IgD-negative memory B cell (primary cell): ENCODE results near the gene SAP25. TPM values are rescaled to one million over a fixed set of nuclear protein-coding genes. Genes with fewer than 3 reads are reported as not detected.
"Not testable (repeated sequence)": the region's sequence is repeated elsewhere in the genome, so short reads cannot be mapped to it uniquely, and the experiment has no call there.

Source experiments
- H3K27ac Mint-ChIP-seq, 3 donors: one replicate each; pipeline ENCODE4 v1.8.0; 2020 to 2022; ENCODE audit warnings: mild to moderate bottlenecking in 3 of 3, mixed read lengths in 3 of 3, moderate library complexity in 1 of 3
- H3K27me3 Mint-ChIP-seq: one replicate; pipeline ENCODE4 v1.8.0; 2021; ENCODE audit warnings: mixed read lengths
- H3K36me3 Mint-ChIP-seq: one replicate; pipeline ENCODE4 v1.8.0; 2020; ENCODE audit warnings: mild to moderate bottlenecking, mixed read lengths
- H3K4me1 Mint-ChIP-seq, 3 donors: one replicate each; pipeline ENCODE4 v1.8.0; 2020 to 2022; ENCODE audit warnings: mixed read lengths in 3 of 3, mild to moderate bottlenecking in 1 of 3
- H3K4me3 Mint-ChIP-seq, 4 donors: one replicate each; pipeline ENCODE4 v1.8.0; 2020 to 2022; ENCODE audit warnings: mild to moderate bottlenecking in 4 of 4, mixed read lengths in 4 of 4, moderate library complexity in 3 of 4
- H3K9me3 Mint-ChIP-seq, 3 donors: one replicate each; pipeline ENCODE4 v1.8.0; 2020 to 2021; ENCODE audit warnings: mixed read lengths in 3 of 3, mild to moderate bottlenecking in 1 of 3
- polyA plus RNA-seq: library from polyadenylated mRNA; unstranded; fragments of 300-500 nt; fragmentation: Illumina TruSeq; gene quantifications from one replicate; pipeline ENCODE4 v1.2.3, GENCODE V29; 2021

Gene SAP25
- polyA plus RNA-seq, 1 donor from 2014 or later: 0.73 TPM

GRCh38 chr7:100546129-100546925 lies 27.4 kb downstream of the SAP25 start:
- Mint-ChIP-seq H3K27me3 (peaks cover 1% of the 10 kb centered on the region), H3K9me3 (no peaks in the 10 kb centered on the region), H3K36me3 (peaks cover 5% of the 10 kb centered on the region), H3K4me3 (peak overlapping the region in 2 of 4 donors; percentile 62 to 81), H3K4me1 (peaks cover 63 to 72% (median 64%) of the 10 kb centered on the region in 3 donors), H3K27ac (peak overlapping the region; percentile 82 to 88 (median 84))

GRCh38 chr7:100545360-100546128 lies 28.2 kb downstream of the SAP25 start:
- peak overlapping the region; percentile 21 to 86 (median 64) for H3K4me3 Mint-ChIP-seq
- H3K27ac Mint-ChIP-seq: peak overlapping the region; percentile 50 to 88 (median 84)
- peaks cover 65 to 76% (median 66%) of the 10 kb centered on the region in 3 donors for H3K4me1 Mint-ChIP-seq
- H3K36me3 Mint-ChIP-seq: peaks cover 5% of the 10 kb centered on the region
- H3K9me3 Mint-ChIP-seq: no peaks in the 10 kb centered on the region
- H3K27me3 Mint-ChIP-seq: peaks cover 1% of the 10 kb centered on the region

- Mint-ChIP-seq H3K27ac (peak overlapping the region; percentile 3 to 88 (median 84)), H3K4me1 (peaks cover 61 to 74% (median 62%) of the 10 kb centered on the region in 3 donors), H3K36me3 (peaks cover 5% of the 10 kb centered on the region), H3K27me3 (peaks cover 1% of the 10 kb centered on the region), H3K4me3 (peak overlapping the region; percentile 21 to 86 (median 64)), H3K9me3 (no peaks in the 10 kb centered on the region)
Measured at GRCh38 chr7:100544967-100545359, 28.7 kb downstream of the SAP25 start.

- Mint-ChIP-seq H3K27me3 (peaks cover 1% of the 10 kb centered on the region), H3K27ac (peak overlapping the region in 2 of 3 donors; percentile 63 to 84), H3K4me3 (peak overlapping the region in 3 of 4 donors; percentile 25 to 68 (median 54)), H3K36me3 (peaks cover 5% of the 10 kb centered on the region), H3K9me3 (no peaks in the 10 kb centered on the region), H3K4me1 (peaks cover 61 to 75% (median 63%) of the 10 kb centered on the region in 3 donors)
Measured at GRCh38 chr7:100544386-100544785, 29.3 kb downstream of the SAP25 start.

GRCh38 chr7:100543586-100543985 lies 30.1 kb downstream of the SAP25 start:
- Mint-ChIP-seq H3K36me3 (peaks cover 2% of the 10 kb centered on the region), H3K9me3 (no peaks in the 10 kb centered on the region), H3K27me3 (peaks cover 1% of the 10 kb centered on the region), H3K27ac (peak overlapping the region; percentile 63 to 84 (median 71)), H3K4me3 (peak overlapping the region; percentile 10 to 68 (median 40)), H3K4me1 (peaks cover 61 to 75% (median 64%) of the 10 kb centered on the region in 3 donors)

GRCh38 chr7:100541309-100541708 lies 32.4 kb downstream of the SAP25 start:
- peak overlapping the region in 2 of 3 donors; percentile 30 to 40 for H3K27ac Mint-ChIP-seq
- H3K36me3 Mint-ChIP-seq, H3K27me3 Mint-ChIP-seq, H3K9me3 Mint-ChIP-seq: not testable (repeated sequence)
- peak overlapping the region in 3 of 4 donors; percentile 29 to 87 (median 62) for H3K4me3 Mint-ChIP-seq
- H3K4me1 Mint-ChIP-seq: peaks cover 49 to 61% (median 52%) of the 10 kb centered on the region in 3 donors

- peaks cover 1% of the 10 kb centered on the region for H3K36me3 Mint-ChIP-seq
- no peaks in the 10 kb centered on the region for H3K9me3 Mint-ChIP-seq
- H3K27me3 Mint-ChIP-seq: peaks cover 1% of the 10 kb centered on the region
- peak overlapping the region in 1 of 3 donors; percentile 37 for H3K27ac Mint-ChIP-seq
- H3K4me3 Mint-ChIP-seq: peak overlapping the region; percentile 79 to 96 (median 88)
- H3K4me1 Mint-ChIP-seq: peaks cover 40 to 51% (median 45%) of the 10 kb centered on the region in 3 donors
Measured at GRCh38 chr7:100540073-100540723, 33.5 kb downstream of the SAP25 start.

GRCh38 chr7:100539436-100540006 lies 34.2 kb downstream of the SAP25 start:
- Mint-ChIP-seq H3K36me3 (no peaks in the 10 kb centered on the region), H3K4me1 (peaks cover 33 to 45% (median 38%) of the 10 kb centered on the region in 3 donors), H3K27me3 (peaks cover 1% of the 10 kb centered on the region), H3K9me3 (no peaks in the 10 kb centered on the region), H3K4me3 (peak overlapping the region; percentile 87 to 99 (median 96)), H3K27ac (peak overlapping the region in 1 of 3 donors; percentile 37)

GRCh38 chr7:100538654-100539435 lies 34.9 kb downstream of the SAP25 start, which contains the start of gene AGFG2:
TSS of gene AGFG2 (plus strand) at chr7:100539203. CDS start at chr7:100539347, 144 bp downstream.
- Mint-ChIP-seq H3K9me3 (no peaks in the 10 kb centered on the region), H3K36me3 (no peaks in the 10 kb centered on the region), H3K27ac (peak within 1 kb of the TSS; percentile 37 to 95 (median 44)), H3K4me3 (peak within 1 kb of the TSS; percentile 87 to 99 (median 98)), H3K27me3 (no peaks in the 10 kb centered on the region), H3K4me1 (peaks cover 27 to 39% (median 32%) of the 10 kb centered on the region in 3 donors)

GRCh38 chr7:100538348-100538653 lies 35.4 kb downstream of the SAP25 start:
- Mint-ChIP-seq H3K4me3 (peak overlapping the region; percentile 87 to 99 (median 98)), H3K27ac (peak overlapping the region in 2 of 3 donors; percentile 44 to 95), H3K9me3 (no peaks in the 10 kb centered on the region), H3K4me1 (peaks cover 22 to 33% (median 26%) of the 10 kb centered on the region in 3 donors), H3K27me3 (no peaks in the 10 kb centered on the region), H3K36me3 (no peaks in the 10 kb centered on the region)

GRCh38 chr7:100536695-100537094 lies 37.0 kb downstream of the SAP25 start:
- H3K9me3 Mint-ChIP-seq, H3K36me3 Mint-ChIP-seq, H3K4me3 Mint-ChIP-seq, H3K27me3 Mint-ChIP-seq, H3K27ac Mint-ChIP-seq: not testable (repeated sequence)
- H3K4me1 Mint-ChIP-seq: peaks cover 11 to 23% (median 15%) of the 10 kb centered on the region in 3 donors

- H3K9me3 Mint-ChIP-seq, H3K4me3 Mint-ChIP-seq, H3K27me3 Mint-ChIP-seq, H3K27ac Mint-ChIP-seq, H3K36me3 Mint-ChIP-seq: not testable (repeated sequence)
- peaks cover 7 to 18% (median 11%) of the 10 kb centered on the region in 3 donors for H3K4me1 Mint-ChIP-seq
Measured at GRCh38 chr7:100535982-100536381, 37.7 kb downstream of the SAP25 start.

GRCh38 chr7:100532165-100533022 lies 41.3 kb downstream of the SAP25 start:
- Mint-ChIP-seq H3K9me3 (no peaks in the 10 kb centered on the region), H3K4me1 (peaks cover 0 to 2% (median 0%) of the 10 kb centered on the region in 3 donors), H3K36me3 (peaks cover 2% of the 10 kb centered on the region), H3K27ac (peak overlapping the region in 1 of 3 donors; percentile 73), H3K4me3 (no peak overlapping the region), H3K27me3 (peaks cover 4% of the 10 kb centered on the region)
